H1 (cell line): ENCODE measurements around the gene SPTBN4. TPM values are rescaled to one million over a fixed set of nuclear protein-coding genes. Genes with fewer than 3 reads are reported as not detected.

Experiments
- ASH2L ChIP-seq: fragments of 200-600, 300-600 bp; sonication (generic); IDR thresholded peaks from one replicate; pipeline ENCODE4 v1.7.1; 2017; ENCODE audit warnings: low read length
- BRCA1 ChIP-seq: IDR thresholded peaks from 2 replicates; pipeline ENCODE4 v1.6.1; 2012; ENCODE audit warnings: low read depth, low read length, improper control_type of control experiment
- CREB1 ChIP-seq: IDR thresholded peaks from 2 replicates; pipeline ENCODE4 v1.6.1; 2012; ENCODE audit warnings: inconsistent platforms
- KDM5A ChIP-seq: fragments of 200-600 bp; IDR thresholded peaks from 2 replicates; pipeline ENCODE4 v1.7.1; 2012; ENCODE audit warnings: mild to moderate bottlenecking, low read length, inconsistent platforms, mixed read lengths
- RFX5 ChIP-seq: IDR thresholded peaks from 2 replicates; pipeline ENCODE4 v1.6.1; 2011; ENCODE audit warnings: low read depth, low read length, improper control_type of control experiment, borderline replicate concordance
- TAF1 ChIP-seq: IDR thresholded peaks from 2 replicates; pipeline ENCODE4 v1.6.1; 2011; ENCODE audit warnings: mild to moderate bottlenecking, low read depth, low read length
- TAF7 ChIP-seq: optimal IDR thresholded peaks from 2 replicates; pipeline ENCODE3; 2011; ENCODE audit warnings: low read depth, mild to moderate bottlenecking, inconsistent platforms, low read length, moderate library complexity, borderline replicate concordance
- TBP ChIP-seq: IDR thresholded peaks from 2 replicates; pipeline ENCODE4 v1.6.1; 2011; ENCODE audit warnings: low read depth, low read length, improper control_type of control experiment
- YY1 ChIP-seq: IDR thresholded peaks from 2 replicates; pipeline ENCODE4 v1.6.1; 2011; ENCODE audit warnings: low read depth, mild to moderate bottlenecking, low read length
- polyA plus RNA-seq, 7 experiments: library from polyadenylated mRNA; depleted of rRNA in 3 of 7; stranded (reverse) in 5 of 7; unstranded in 2 of 7; fragments of >200 nt in 5 of 7; fragments of 200-250 nt in 2 of 7; gene quantifications; 1 replicate in 5 of 7; 2 replicates in 1 of 7; 4 replicates in 1 of 7; pipeline versions ENCODE4 v1.2.1 to v1.2.3, GENCODE V29; 2011 to 2013; ENCODE audit warnings: missing spikeins in 2 of 7, mixed read lengths in 2 of 7
- total RNA-seq: library from RNA; stranded (reverse); fragmentation: NEBNext Ultra II Directional; extraction: Animal tissue kit (Norgen Biotek cat#: 25700); gene quantifications from 2 replicates; pipeline ENCODE4 v1.2.1, GENCODE V29; 2021

Gene SPTBN4
- total and polyA plus RNA-seq, 2 of the 8 experiments (the other 6 are each of a cell fraction or from before 2014, with no cell fraction given): 1.9 to 3.0 TPM

DNA sequence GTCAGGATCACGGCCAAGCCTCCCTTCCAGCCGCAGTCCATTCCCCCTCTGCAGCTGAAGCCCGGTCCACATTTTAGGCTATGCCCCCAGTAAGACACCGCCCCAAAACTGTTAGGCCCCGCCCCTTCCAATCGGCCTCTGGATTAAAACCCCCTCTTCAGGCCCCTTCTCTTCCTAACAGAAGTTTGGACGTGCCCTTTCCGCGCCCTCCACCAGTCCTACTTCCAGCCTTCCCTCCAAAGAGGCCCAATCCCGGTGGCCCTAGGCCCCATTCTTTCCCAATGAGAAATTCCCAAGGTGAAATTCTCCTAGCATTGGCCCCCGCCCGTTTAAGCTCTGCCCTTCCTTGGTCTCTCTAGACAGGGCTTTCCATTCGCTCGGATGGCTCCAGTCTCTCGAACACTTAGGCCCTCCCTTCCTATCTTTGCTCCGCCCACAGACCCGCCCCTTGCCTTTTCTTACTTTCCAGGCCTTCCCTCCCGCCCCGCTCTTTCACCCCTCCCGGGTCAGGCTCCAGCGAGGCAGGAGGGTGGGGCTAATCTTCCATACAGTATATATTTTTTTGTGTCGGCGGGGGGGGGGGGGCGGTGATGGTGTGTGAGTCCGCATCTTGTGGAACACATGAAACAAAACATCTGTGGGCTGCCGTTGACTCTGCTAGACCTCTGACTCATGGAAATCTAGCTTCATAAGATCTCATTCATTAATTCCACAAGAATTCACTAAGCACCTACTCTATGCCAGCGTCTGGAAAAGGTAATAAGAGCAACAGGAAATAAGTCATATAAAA, 148.0 kb downstream of the SPTBN4 start (continued):
- TF ChIP-seq TAF1: peak; percentile 40; the same call in 1 of the 2 replicates
- TF ChIP-seq KDM5A: no peak
- no peak for TF ChIP-seq BRCA1
- TF ChIP-seq YY1: 0 out of 2 replicates have a peak, but pooled peaks have one; percentile 38
- TF ChIP-seq ASH2L: peak; percentile 68
- 0 out of 2 replicates have a peak, but pooled peaks have one; percentile 29 for TF ChIP-seq CREB1
- TF ChIP-seq TAF7: no peak
- peak; percentile 50; the same call in 1 of the 2 replicates for TF ChIP-seq TBP
- no peak; the same call in 1 of the 2 replicates for TF ChIP-seq RFX5
